ENCODE measurements around the gene FYTTD1.
A peak's percentile ranks its signal among the peaks of the same experiment; 100 is the strongest.

Gene FYTTD1

DNA sequence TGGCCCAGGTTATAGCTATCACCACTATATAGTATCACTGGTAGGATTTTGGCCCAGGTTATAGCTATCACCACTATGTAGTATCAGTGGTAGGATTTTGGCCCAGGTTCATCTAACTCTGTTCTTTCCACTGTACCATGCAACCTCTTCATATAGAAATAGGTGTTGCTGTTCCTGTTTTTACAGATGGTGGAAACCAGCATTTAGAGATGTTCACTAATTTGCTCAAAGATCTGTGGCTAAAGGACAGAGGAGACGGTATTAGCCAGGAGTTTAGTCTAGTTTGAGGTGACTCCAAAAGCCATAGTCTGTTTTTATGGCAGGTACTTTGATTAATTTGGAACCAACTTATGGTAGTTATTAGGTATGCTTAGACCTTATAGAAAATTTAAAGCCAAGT lies 44.4 kb downstream of the FYTTD1 start:
- DNase-seq: no peak

DNA sequence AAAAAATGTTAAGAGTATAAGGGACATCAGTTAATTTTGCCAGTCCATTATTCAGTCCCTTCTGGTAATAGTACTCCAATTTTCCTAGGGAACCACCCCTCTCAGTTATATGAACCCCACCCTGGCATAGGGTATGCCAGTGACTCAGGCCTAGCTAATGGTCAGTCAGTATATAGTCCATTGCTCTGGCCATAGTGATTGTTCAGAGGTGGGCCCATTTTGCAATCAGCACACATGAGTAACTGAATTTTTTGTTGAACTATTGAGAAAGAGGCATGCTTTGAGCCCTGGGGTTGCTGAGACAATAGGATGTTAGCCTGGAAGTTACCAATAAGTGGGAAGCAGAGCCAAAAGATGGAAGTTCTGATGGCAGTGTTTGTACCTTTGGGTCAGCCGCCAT lies 45.5 kb downstream of the FYTTD1 start:
- DNase-seq: no peak

DNA sequence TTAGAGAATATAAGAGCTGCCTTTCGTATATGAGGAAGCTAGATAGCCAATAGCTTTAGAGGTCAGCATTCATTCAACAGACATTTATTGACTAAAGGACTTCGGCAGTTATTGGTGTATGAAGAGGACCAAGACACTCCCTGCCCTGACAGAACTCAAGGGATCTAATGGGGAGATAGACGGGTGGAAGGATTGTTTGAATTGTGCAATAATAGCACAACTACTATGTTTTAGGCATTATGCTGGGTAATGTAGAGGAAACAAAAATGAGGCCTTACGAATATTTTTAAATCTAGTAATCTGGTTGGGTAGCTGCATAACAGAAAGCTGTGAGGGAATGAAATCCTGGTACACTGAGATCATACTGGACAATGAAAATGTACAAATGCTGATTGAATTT lies 46.4 kb downstream of the FYTTD1 start:
- no peak for DNase-seq

DNA sequence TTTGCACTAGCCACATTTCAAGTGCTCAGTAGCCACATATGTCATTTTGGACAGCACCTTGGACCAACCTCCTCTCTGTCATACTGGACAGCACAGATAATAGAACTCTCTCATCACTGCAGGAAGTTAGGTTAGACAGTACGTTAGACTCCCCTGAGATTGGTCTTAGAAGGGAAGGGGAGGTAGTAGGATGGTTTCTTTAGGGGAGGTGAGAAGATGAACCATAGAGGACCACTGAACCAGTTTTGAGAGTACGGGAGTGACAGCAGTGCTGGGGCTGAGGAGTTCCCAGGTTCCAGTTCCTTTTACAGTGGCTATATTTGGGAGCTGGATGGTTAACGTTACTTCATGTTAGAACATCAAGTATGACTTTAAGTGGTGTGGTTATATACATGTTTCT lies 49.2 kb downstream of the FYTTD1 start:
- no peak for DNase-seq

DNA sequence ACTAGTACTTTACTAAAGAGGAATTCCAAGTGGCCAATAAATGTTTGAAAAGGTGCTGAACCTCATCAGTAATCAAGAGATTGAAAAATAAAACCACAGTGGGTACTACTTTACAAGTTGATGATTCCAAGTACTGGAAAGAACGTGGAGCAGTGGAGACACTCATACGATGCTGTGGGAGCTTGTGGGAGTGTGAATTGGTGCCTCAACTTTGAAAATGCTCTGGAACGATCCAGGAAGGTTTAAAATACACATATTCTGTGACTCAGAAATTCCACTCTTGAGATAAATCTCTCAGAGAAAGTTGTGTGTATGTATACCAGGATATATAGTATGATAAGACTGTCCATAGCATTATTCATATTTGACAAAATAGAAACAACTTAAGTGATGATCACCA lies 50.7 kb downstream of the FYTTD1 start:
- DNase-seq: no peak

DNA sequence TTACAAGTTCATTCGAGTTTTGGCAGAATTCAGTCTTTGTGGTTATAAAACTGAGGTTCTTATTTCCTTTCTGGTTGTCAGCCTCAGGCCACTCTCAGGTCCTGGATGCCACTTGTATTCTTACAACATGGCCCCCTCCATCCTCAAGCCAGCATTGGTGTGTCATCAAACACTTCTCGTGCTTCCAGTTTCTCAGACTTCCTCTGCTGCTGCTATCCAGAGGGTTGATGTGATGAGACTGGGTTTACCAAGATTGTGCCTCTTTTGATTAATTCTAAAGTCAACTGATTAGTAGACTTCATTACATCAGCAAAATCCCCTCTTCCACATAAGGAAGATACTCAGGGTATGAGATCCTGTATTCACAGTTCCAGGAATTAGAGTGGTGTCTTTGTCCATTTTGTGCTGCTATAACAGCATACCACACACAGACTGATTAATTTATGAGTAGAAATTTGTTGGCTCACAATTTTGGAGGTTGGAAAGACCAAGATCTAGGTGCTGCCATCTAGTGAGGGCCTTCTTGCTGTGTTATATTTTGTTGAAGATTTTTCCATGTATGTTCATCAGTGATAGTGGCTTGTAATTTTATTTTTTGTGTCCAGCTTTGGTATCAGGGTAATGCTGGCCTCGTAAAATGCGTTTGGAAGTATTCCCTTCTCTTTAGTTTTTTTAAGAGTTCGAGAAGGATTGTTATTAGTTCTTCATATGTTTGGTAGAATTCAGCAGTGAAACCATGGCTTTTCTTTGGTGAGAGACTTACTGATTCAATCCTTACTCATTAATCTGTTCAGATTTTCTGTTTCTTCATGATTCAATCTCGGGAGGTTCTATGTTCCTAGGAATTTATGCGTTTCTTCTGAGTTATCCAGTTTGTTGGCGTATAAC lies 52.5 kb downstream of the FYTTD1 start:
- DNase-seq: peak; percentile 9

DNA sequence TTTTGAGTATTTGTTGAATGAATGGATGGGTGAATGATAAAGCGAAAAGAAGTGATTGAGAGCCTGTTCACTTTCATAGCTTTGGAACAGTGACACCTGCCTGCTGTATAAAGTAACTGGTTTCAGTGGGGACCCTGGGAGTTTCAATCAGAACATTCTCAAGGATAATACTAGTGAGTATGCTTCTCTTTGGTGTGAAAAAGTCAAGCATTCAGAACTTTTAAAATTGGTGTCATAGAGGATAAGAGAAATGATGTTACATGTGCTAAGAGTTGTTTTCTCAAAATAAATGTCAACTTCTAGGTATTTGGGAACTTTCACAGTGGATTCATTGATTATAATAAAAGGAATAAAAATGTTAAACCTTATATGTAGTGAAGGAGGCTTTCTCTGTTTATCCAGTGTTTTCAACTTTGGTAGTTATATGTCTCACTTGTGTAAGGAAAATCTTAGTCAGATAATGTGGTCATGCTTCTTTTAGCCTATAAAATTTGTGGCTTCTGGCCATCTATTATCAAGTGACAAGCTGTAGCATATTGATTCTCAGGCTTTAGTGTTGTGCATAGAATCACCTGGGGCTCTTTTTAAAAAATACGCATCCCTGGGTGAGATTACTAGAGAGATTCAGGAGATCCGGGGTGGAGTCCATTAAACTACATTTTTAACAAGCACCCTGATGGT lies 53.2 kb downstream of the FYTTD1 start:
- DNase-seq: no peak

DNA sequence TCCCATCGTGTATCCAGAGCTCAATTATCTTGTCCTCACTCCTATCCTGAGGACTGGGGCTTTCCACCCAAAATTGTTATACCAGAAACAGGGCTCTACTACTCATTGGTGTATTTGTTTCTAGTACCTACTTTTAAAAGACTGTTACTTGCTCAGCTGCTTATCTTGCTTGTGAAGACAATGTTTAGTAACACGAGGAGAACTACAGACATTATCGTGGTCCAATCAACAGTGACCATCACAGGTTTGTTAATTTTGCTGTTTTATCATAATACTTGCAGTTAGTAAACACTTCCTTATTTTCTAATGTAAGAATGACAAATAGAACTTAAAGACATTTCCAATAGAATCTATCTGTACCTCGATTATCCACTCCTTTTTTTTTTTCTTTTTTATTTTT lies 54.8 kb downstream of the FYTTD1 start:
- DNase-seq: no peak

DNA sequence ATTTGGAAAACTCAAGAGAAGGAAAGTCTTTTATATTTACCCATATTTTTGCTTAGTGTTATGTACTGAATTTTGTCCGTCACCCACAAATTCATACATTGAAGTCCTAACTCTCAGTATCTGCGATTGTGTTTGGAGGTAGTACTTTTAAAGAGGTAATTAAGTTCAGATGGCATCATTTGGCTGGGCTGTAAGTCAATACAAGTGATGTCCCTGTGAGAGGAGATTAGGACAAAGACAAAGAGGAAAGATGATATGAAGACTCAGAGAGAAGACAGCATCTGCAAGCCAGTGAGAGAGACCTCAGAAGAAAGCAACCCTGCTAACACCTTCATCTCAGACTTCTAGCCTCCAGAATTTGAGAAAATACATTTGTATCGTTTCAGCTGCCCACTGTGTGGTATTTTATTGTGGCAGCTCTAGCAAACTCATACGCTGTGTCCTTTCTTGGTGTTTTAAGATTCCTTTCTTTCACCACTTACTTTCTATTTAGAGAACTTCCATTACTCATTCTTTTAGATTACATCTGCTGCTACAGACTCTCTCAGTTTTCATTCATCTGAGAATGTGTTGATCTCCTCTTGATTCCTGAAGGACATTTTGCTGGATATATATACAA lies 58.4 kb downstream of the FYTTD1 start:
- no peak for DNase-seq

DNA sequence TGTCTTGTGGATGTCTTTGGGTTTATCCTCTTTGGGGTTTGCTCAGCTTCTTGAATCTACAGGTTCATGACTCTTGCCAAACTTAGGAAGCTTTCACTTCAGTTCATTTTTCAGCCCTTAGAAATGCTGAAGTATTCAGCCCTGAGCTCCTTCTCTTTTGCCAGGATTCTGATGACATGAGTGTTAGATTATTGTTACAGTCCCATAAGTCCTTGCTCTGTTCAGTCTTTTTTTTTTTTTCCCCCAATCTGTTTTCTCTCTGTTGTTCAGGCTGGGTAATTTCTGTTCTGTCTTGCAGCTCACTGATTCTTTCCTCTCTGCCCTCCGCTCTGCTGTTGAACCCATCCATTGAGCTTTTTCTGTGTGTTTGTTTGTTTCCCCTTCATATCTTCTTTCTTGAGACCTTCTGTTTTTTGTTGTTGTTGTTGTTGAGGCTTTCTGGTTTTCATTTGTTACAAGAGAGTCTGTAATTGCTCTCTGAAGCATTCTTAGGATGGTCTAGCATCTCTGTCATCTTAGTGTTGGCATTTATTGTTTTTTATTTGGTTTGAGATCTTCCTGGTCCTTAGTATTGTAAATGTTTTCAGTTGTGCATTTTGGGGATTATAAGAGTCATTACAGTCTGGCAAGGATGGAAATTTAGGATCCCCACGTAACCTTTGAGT lies 59.8 kb downstream of the FYTTD1 start:
- peak; percentile 16 for DNase-seq

DNA sequence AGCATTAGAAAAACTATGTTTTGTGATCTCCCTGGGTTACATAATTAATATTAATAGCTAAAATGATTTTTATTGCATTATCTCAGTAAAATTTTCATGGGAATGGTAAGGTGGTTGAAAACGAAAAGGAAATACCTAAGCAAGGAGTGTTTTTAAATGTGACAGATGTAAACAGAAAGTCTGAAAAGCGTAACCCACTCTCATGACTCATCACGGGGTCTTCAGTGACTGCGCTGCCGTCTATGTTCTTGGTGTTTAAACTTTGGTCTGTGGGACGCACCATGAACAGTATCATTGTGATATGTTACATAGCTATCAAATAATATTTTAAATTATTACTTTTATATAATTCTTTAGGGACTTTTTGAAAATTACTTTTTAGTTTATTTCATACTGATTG lies 61.2 kb downstream of the FYTTD1 start:
- DNase-seq: no peak

DNA sequence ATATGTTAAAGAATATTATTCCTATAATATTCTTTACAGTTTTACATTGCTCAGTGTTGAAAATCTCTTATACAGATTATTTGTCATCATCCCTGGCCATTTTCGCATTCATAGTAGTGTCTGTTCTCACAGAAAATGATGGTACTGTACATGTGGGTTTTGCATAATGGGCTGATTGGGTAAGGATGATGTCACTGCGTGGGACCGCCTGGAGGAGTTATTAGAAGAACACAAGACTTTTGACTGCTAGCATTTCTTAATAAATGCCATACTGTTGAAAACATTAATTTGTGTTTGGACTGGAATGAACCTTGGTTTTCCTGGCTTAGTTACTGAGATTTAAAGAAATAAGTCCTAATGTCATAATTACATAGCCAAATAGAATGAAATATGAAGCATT lies 61.7 kb downstream of the FYTTD1 start:
- DNase-seq: no peak

DNA sequence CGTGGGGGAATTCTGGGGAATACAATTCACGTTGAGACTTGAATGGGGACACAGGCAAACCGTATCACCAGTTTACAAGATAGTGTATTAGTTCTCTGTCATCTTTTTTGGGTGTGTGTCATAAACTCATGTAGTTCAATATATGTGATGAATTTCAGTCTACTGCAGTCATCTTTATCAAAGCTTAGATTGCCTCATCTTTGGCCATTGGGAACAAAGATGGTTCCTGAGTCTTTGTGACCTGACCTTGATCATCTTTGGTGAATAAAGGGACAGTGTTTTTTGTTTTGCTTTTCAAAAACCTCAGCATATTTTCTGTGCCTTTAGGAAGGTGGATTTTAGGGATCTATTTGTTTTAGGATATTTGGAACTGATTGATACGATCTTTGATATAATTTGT lies 64.7 kb downstream of the FYTTD1 start:
- no peak for DNase-seq

DNA sequence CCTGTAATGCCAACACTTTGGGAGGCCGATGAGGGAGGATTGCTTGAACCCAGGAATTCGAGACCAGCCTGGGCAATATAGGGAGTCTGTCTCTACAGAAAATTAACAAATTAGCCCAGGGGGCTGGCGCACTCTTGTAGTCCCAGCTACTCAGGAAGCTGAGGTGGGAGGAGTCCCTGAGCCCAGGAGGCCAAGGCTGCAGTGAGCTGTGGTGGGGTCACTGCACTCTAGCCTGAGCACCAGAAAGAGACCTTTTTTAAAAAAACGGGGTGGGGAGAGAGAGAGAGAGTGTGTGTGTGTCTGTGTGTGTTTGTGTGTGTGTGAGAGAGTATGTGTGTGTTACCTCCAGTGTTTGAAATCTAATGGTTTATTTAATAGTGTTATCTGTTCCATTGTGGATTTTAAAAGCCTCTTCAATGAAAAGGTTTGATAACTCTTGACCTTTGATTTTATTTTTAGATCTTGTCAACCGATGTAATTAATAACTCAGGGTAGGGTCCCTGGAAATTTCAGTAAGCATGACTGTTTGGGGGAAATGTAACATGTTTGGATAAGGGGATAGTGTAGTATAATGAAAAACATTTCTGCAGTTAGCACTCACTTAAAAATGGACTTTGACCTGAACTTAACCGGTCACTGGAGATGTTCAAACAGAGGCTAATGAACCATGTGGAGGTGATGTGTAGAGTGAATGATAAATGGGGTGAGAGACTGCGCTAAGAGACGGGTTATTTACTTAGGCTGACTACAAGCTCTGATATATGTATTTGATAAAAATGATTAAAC lies 71.1 kb downstream of the FYTTD1 start:
- no peak for DNase-seq

DNA sequence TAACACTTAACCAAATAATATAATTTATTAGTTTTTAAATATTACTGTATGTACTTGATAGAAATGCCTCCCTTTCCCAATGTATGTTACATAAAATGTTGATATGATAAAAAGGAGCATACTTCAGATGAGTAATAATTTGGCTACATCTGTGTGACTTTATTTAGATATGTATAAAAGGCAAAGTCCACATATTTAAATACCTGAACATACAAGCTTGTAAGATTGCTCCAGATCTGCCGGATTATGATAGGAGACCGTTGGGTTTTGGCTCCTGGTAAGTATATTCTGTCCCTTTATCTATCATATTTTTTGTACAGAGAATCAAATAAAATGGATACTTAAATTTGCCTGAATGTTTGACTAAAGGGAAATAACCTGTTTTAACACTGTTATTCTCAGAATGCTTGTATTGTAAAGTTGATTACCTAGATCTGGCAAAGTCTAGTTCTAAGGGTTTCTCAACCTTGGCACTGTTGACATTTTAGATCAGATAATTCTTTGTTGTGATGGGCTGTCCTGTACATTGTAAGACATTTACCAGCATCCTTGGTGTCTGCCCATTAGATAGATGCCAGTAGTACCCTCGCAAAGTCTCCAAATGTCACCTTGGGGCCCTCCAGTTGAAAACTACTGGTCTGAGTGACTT lies 79.8 kb downstream of the FYTTD1 start:
- DNase-seq: no peak

DNA sequence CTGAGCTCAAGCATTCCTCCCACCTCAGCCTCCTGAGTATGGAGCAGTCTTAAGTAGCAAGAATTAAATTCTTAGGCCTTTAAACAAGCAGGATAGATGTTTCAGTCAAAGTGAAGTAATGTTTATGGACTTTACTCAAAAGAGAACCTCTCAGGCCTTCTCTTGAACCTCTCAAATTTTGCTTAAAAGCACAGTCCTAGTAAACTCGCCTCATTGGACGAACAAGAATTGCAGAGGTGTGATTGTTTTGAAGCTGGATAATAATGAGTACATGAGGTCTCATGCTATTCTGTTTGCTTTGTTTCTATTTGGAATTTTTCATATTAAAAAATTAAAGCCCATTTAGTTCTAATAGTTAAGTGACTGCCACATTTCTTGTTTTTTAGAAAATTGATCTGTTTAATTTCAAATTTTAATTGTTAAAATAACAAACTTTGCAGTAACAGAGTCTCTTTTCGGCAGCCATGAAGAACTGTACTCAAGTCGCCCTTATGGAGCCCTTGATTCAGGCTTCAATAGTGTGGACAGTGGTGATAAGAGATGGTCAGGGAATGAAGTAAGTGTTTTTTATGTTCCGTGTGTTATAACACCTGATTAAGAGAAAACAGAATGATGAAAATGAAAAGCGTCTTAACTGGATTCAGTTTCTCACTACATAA lies 80.8 kb downstream of the FYTTD1 start:
- DNase-seq: no peak

DNA sequence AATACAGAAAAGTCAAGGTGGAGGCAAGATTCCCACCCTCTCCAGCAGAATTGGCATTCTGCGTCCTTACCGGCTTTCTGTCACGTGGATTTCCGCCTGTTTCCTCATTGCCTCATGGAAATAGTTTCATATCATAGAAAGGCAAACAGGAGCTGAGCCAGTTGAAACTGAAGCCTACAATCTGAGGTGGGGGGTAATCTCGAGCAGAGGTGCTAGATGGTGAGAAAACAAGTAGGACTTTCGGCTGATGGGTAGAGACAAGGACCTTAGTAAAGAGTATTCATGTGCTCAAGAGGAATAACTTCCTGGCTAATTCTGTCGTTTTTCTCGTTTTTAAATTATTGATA lies 81.3 kb downstream of the FYTTD1 start:
- no peak for DNase-seq

DNA sequence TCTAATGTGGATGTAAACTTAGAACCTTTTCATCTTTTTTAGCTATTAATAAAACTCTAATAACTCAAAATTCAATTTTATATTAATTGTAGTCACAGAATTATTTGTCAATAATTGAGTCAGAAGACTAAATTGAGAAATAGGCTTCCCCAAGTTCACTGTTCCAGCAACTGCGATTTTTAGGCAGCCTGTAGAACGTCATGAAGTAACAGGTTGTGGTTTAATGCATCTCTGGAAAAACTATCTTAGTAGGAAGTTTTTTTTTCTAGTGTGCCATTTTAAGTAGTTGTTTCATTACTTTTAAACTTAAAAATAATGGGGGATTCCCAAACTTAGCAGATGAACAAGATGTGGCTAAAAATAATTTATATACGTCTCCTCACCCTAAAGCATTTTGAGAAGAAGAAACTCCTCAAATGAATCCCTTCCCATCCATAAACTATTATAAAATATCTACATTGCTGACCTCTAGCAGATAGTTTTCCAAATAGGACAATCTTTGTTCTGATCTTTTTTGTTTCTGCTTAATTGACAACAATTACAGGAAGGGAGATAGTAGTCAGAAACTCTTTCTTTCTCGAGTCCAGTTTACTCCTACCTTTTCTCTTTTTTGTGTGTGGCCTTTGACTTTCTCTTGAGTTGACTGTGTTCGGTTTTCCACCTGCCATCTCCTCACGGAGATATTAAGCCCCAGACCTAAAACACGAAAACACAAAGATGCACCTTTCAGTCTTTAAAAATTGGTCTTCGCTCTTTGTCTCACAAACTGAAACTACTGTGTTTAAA lies 84.4 kb downstream of the FYTTD1 start:
- no peak for DNase-seq

DNA sequence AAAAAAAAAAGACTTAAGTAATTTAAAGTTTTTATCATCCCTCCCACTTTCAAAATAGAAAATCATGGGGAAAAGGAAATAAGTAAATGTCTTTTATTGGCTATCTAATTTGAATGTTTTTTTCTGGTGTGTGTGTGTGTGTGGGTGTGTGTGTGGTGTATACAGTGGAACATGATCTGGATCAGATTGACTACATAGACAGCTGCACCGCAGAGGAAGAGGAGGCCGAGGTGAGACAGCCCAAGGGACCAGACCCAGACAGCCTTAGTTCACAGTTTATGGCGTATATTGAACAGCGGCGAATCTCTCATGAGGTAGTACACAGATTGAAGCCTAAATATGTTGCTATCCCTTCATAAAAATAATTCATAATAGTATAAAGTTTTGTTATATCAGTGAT lies 85.8 kb downstream of the FYTTD1 start:
- DNase-seq: no peak

DNA sequence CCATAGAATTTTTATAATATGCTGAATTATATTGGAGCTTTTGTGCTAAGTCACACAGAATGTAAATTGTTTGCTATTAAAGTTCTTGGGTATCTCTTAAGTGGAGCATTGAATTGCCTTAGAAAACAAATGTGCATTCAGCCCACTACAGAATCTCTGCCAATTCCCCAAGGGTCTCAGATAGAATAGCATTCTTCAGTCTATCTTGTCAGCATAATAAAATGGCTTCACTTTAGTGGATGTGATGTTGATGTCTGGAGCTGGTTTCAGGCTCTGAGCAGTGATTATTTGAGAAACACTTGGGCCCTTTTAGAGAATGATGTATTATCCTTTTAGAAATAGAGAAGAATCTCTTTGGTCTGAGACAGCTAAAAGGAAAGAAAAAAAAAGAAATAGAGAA lies 86.6 kb downstream of the FYTTD1 start:
- no peak for DNase-seq
